ENCODE measurements around the gene DPYSL4. TPM values are rescaled to one million over a fixed set of nuclear protein-coding genes. Genes with fewer than 3 reads are reported as not detected.

The DPYSL4 gene
- total and polyA plus RNA-seq, 2 experiments from 2014 or later = 10.6 to 23.9 TPM

DNA sequence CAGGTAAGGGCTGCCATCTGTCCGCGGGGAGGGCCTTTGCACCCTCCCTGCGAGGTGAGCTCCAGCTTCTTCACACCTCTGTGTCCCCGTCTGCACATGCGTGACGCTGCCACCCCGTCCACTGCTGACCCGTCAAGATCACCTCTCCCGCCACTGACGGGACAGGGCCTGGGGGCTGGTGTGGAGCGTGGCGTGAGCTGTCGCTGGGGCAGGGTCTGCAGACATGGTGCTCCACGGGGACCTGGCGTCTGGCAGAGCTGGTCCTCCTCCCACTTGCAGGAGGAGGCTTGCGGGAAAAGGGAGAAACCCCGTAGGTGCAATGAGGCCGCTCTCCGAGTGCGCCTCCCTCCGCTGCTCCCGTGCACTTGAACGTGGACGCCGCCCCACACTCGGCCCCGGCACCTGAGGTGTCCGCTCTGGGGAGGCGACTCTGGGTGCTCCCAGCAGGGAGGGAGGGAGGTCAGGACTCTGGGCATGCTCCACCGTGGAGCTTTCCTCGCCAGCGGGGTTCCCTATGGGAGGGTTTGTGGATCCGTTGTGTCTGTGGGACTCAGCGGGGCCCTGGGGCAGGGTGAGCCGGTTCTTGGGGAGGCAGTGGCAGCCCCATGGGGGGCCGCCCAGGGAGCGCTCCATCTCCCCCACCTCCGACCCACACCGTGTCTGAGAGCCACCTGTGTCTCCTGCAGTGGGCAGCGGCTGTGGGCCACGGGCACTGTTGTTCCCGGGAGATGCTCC, 17.6 kb upstream of the DPYSL4 start (continued):
- TF ChIP-seq, protein P1, sequence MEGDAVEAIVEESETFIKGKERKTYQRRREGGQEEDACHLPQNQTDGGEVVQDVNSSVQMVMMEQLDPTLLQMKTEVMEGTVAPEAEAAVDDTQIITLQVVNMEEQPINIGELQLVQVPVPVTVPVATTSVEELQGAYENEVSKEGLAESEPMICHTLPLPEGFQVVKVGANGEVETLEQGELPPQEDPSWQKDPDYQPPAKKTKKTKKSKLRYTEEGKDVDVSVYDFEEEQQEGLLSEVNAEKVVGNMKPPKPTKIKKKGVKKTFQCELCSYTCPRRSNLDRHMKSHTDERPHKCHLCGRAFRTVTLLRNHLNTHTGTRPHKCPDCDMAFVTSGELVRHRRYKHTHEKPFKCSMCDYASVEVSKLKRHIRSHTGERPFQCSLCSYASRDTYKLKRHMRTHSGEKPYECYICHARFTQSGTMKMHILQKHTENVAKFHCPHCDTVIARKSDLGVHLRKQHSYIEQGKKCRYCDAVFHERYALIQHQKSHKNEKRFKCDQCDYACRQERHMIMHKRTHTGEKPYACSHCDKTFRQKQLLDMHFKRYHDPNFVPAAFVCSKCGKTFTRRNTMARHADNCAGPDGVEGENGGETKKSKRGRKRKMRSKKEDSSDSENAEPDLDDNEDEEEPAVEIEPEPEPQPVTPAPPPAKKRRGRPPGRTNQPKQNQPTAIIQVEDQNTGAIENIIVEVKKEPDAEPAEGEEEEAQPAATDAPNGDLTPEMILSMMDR (conservative IDR thresholded peaks at IDR 0.05; ENCODE audit: low read depth in 2 of 2) = no peak
- TF ChIP-seq EZH2 (IDR thresholded peaks at IDR 0.05; ENCODE audit: low read depth, unreplicated experiment) (no peak), NANOG (IDR thresholded peaks at IDR 0.05; ENCODE audit: borderline replicate concordance) (no peak), ZNF331 (CRISPR knock-in tag; IDR thresholded peaks at IDR 0.05; ENCODE audit: low read depth) (no peak)

DNA sequence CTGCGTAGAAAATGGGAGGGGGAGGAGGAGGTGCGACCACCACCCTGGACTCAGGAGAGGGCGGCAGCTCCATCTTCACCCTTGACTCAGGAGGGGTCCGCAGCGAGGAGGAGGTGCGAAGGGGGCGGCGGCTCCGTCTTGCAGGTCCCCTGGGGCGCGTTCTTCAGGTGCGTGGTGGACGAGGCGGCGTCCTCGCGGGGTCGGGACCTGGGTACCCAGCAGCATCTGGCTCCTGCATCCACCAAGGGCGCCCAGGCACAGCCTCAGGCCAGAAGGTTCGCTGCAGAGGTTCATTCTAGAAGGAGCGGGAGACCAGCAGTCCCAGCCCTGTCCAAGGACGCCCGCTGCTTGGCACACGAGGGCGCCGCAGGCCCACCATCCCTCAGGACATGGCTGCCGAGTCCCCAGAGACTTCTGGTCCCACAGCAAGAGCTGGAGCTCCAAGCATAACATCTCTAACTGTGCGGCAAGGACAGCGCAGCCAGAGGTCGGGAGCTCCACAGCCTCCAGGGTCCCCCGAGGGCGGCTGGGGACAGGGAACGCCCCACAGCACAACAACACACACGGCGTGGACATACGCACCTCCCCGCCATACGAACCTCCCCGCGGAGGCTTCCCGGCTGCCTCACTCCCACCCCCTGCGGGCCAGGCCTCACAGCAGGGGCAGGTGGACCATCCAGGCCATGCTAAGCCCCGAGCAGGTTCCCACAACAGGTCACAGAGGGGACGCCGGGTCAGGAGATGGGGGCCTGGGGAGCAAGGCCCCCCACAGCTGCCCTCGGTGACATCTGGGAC, 16.8 kb upstream of the DPYSL4 start:
- no peak overlapping the region for H3K4me3 ChIP-seq
- TF ChIP-seq, protein P1 (conservative IDR thresholded peaks at IDR 0.05; ENCODE audit: low read depth in 2 of 2) = peak; percentile 16 to 45; a peak in 2 of 4 replicates
- TF ChIP-seq STAT1 (IDR thresholded peaks at IDR 0.05; ENCODE audit: unreplicated experiment) = no peak
- H3K9me2 ChIP-seq (ENCODE audit: insufficient read depth) = no peaks in the 10 kb centered on the region
- H3F3A ChIP-seq (replicated peaks; ENCODE audit: low read depth) = no peaks in the 10 kb centered on the region
- H4K20me1 ChIP-seq (replicated peaks; ENCODE audit: insufficient read depth) = no peaks in the 10 kb centered on the region
- H3K27me3 Mint-ChIP-seq (ENCODE audit: insufficient read depth, low read depth, poor library complexity) = peaks cover 19% of the 10 kb centered on the region
- ATAC-seq (peak; percentile 40), DNase-seq (ENCODE audit: low spot score) (peak; percentile 24)
- H3K4me2 ChIP-seq = no peak overlapping the region
- H3K36me3 ChIP-seq (ENCODE audit: insufficient read depth) = no peaks in the 10 kb centered on the region
- H3K4me1 ChIP-seq (ENCODE audit: insufficient read depth) = no peaks in the 10 kb centered on the region
- no peaks in the 10 kb centered on the region for H3K27me3 ChIP-seq (ENCODE audit: insufficient read depth)
- peaks cover 5% of the 10 kb centered on the region for H3K36me3 Mint-ChIP-seq (ENCODE audit: low read depth)
- no peaks in the 10 kb centered on the region; the same call in 2 of the 3 replicates for H3K4me1 Mint-ChIP-seq
- no peaks in the 10 kb centered on the region for H3K79me2 ChIP-seq (replicated peaks; ENCODE audit: insufficient read depth)
- no peak overlapping the region for H2AFZ ChIP-seq
- H3K27ac Mint-ChIP-seq = no peak overlapping the region
- no peak overlapping the region for H3K4me3 Mint-ChIP-seq
- no peak overlapping the region for H3K27ac ChIP-seq (ENCODE audit: low read depth)
- H3K9me3 Mint-ChIP-seq = peaks cover 31% of the 10 kb centered on the region

Measured in GM23338 (cell line).